Measurements from ENCODE around the gene PCID2.

Gene PCID2

GRCh38 chr13:113186061-113186900 lies 22.2 kb downstream of the PCID2 start:
- no peak for DNase-seq

DNA sequence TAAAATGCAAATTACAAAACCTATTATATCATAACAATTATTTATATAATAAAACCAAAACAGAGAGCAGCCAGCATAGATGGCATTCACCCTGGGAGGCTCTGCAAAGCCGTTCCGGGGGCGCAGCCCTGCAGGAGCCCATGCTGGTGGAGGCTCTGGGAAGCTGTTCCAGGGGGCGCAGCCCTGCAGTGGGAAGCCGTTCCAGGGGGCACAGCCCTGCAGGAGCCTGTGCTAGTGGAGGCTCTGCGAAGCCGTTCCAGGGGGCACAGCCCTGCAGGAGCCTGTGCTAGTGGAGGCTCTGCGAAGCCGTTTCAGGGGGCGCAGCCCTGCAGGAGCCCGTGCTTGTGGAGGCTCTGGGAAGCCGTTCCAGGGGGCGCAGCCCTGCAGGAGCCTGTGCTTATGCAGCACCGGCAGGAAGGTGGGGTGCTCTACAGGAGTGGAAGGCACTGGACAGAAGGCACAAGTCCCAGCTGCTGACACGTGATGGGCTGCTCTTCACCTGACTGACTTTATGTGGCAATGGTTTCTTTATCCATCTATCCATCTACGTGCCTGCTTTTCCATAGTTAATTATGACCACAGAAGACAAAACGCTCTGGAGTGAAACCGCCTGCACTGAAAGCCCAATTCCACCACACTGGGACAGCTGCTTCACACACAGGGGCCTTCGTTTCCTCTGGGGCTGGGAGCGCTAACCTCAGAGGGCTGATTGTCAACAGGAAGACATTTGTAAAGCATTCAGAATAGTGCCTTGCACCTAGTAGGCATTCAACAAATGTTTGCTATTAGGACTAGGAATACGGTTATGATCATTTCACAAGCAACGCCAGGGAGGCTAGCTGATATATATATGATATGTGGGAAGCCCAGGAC lies 23.7 kb downstream of the PCID2 start:
- no peak for DNase-seq

GRCh38 chr13:113183450-113184129 lies 24.9 kb downstream of the PCID2 start:
- no peak for DNase-seq

DNA sequence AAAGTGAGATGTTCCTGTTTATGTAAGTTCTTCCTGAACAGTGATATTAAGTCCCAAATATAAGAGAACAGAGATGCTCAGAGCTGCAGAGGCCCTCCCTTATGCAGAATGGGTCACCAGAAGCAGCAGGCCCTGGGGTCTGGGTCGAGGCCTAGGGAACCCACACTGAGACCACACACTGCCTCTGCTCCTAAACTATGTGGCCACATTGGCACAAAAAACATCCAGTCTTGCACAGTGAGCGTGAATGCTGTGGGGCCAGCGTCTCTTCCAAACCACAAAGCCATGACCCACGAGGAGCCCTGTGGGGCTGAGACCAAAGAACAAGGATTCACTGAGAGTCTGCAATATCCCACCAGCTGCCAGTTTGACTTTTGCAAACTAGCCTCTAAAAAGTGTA lies 26.4 kb downstream of the PCID2 start:
- no peak for DNase-seq

GRCh38 chr13:113179374-113180230 lies 28.9 kb downstream of the PCID2 start:
- no peak for DNase-seq

- DNase-seq, result no peak
These were observed 29.6 kb downstream of the PCID2 start for GRCh38 chr13:113178896-113179167.

DNA sequence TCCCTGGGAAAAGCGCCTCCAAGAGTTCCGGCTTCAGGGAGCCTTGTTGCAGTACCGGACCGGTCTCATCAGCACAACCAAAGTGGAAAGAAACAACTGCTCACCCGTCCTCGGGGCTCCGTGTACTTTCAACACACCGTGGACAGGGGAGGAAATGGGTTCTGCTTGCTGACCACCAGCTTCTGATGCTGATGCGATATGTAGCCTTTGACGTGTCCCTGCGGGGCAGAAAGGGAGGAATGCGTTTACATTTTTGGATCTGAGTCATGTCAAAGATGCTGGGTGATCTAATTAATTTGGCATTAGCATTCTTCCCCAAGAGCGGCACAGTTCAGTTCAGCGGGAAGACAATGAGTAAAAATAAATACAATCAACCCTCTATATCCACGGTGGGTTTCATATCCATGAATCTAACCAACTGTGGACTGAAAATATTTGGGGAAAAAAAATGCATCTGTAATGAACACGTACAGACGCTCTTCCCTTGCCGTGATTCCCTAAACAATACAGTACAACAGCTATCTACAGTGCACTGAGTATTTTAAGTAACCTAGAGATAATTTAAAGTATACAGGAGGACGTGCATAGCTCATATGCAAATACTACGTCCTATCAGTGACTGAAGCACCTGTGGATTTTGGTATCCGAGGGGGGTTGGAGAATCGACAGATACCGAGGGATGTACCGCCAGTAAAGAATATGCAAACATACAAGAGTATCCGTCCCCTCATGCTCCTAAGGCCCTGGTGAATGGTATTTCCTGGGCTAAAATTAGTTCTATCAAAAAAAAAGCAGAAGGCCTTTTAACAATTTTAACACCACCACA lies 30.2 kb downstream of the PCID2 start:
- DNase-seq, result no peak

DNA sequence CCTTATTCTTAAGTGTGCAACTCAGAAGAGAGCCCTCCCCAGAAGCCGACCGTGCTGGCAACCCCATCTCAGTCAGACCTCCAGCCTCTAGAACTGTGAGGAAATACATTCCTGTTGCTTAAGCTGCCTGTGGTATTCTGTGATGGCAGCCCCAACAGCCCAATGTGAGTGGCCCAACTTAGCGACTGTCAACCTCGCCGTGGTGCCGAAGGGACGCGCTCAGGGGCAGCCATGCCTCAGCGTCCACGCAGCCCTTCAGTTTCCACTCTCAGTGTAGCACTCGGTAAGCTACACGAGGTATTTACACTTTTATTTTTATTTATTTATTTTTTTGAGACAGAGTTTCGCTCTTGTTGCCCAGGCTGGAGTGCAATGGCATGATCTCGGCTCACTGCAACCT lies 31.6 kb downstream of the PCID2 start:
- DNase-seq, result no peak

DNA sequence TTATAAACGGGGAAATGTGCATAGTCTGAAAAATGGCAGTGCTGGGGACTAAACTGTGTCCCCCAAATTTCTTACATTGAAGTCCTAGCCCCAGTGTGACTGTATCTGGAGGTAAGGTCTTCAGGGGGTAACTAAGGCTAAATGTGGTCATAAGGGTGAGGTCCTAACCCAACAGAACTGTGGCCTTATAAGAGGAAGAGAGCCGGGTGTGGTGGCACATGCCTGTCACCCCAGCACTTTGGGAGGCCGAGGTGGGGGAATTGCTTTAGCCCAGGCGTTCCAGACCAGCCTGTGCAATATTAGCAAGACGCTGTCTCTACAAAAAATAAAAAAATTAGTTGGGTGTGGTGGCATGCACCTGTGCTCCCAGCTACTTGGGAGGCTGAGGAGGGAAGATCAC lies 32.2 kb downstream of the PCID2 start:
- DNase-seq, result no peak

DNA sequence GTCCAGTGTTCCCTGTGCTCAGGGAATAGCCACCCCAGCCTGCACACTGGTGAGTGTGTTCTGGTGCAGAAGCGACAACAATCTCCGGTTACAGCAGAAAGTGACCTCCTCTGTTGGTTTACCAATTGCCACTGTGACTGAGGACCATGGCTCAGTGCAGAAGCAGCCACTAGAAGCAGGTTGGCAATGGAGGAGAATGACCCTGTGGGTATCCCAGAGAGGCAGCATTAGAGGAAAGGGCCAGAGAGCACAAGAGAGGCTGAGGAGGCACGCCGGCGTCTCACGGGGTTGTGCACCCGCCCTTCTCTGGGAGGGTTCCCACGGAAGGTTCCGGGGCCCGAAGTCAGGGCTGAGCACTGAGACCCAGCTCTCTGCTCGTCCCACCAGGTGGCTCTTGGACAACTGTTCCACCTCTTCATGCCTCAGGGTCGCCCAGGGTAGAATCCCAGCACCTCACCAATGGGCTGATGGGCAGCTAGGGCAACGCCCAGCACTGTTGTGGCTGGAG lies 36.0 kb downstream of the PCID2 start:
- no peak for DNase-seq

GRCh38 chr13:113171250-113172125 lies 37.0 kb downstream of the PCID2 start:
- no peak for DNase-seq

DNA sequence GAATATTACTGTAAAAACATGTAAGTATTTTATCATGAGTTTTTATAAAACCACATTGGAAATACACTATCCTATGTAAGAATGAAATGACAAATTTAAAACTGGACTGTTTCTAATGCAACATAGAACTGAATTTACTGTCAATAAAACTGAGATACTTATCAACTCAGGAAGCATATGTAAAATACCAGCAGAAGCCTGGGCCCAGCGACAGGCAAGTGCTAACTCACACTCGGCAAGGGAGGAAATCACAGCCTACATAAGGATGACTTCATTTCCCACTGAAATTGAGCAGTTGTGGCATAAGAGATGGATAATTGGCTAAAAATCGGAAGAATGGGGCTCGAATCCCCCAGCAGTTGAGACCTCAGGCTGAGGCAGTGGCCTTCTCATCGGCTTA lies 38.0 kb downstream of the PCID2 start:
- DNase-seq, result no peak

GRCh38 chr13:113169277-113170272 lies 38.9 kb downstream of the PCID2 start:
- DNase-seq, result no peak

GRCh38 chr13:113168211-113168610 lies 40.3 kb downstream of the PCID2 start:
- DNase-seq, result no peak

GRCh38 chr13:113167575-113167974 lies 40.9 kb downstream of the PCID2 start:
- no peak for DNase-seq

DNA sequence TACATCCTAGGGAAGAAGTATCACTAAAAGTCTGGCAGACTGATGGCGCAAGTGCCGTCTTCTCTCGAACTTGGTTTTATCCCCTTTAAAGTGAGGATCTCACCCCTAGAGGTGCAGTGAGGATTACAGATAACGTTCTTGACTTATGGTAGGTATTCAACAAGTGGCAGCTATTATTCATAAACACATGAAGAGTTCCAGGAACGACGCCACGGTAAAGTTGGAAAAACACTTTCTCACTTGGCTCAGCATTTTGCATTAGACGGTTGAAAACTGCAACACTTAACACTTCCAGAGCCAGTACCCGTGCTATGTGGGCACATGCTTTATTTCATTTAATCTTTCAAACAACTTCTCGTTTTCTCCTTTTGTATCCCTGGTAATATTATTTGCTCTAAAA lies 41.3 kb downstream of the PCID2 start:
- no peak for DNase-seq

- DNase-seq, result no peak
These were observed 41.8 kb downstream of the PCID2 start for GRCh38 chr13:113166681-113167080.

- no peak for DNase-seq
These were observed 42.2 kb downstream of the PCID2 start for GRCh38 chr13:113166266-113166665.

DNA sequence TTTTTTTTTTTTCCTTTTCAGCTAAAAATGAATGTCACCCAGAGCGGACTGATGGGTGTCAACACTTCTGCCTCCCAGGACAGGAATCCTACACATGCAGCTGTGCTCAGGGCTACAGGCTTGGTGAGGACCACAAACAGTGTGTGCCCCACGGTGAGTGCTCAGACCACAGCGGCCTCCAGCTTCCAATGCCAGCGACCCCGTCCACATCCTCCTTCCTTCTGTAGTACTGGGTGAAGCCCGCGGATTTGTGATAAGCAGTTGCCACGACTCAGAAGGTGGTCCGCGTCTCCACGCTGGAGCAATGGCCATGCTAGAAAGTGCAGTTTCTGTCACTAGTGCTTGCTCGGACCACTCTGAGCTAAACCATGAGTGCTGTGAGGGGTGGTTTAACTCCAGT lies 44.0 kb downstream of the PCID2 start:
- no peak for DNase-seq

Measured in NCI-H524 treated with DMSO at 0.1 percent for 48 hours (cell line).